ENCODE measurements around the gene SPAAR.
"Not testable (repeated sequence)": the region's sequence is repeated elsewhere in the genome, so short reads cannot be mapped to it uniquely, and the experiment has no call there.

SPAAR gene

GRCh38 chr9:35911690-35912089 lies 2.4 kb downstream of the SPAAR start:
- TF ChIP-seq CTCF (IDR thresholded peaks at IDR 0.05; ENCODE audit: control extremely low read depth, extremely low read depth, low read depth, missing control alignments): no peak
- ChIA-PET POLR2A (no interaction called here), CTCF (interaction anchor here (1.1 to 1.3 kb wide), 3 partner anchors 9 to 43 kb away, joined by 3 to 5 read pairs (median 3); no protein-coding TSS in a partner anchor)
- no peak for DNase-seq (ENCODE audit: extremely low spot score)

GRCh38 chr9:35912791-35913400 lies 3.6 kb downstream of the SPAAR start:
- CTCF ChIA-PET: interaction anchor here (1.1 to 1.4 kb wide), 2 partner anchors 10 to 28 kb away, joined by 3 to 5 read pairs; no protein-coding TSS in a partner anchor
- POLR2A ChIA-PET: no interaction called here

GRCh38 chr9:35913429-35913828 lies 4.1 kb downstream of the SPAAR start:
- CTCF ChIA-PET: interaction anchor here (1.4 kb wide), 1 partner anchor 10 kb away, joined by 5 read pairs; no protein-coding TSS in a partner anchor
- POLR2A ChIA-PET; DNase-seq (ENCODE audit: extremely low spot score): not testable (repeated sequence)

More at GRCh38 chr9:35912791-35913400, 3.6 kb downstream of the SPAAR start:
- no peak for DNase-seq (ENCODE audit: extremely low spot score)
- no peak for TF ChIP-seq CTCF (IDR thresholded peaks at IDR 0.05; ENCODE audit: control extremely low read depth, extremely low read depth, low read depth, missing control alignments)

- CTCF ChIA-PET: interaction anchor here (1.1 kb wide), 1 partner anchor 9 kb away, joined by 3 read pairs; no protein-coding TSS in a partner anchor
- no peak for DNase-seq (ENCODE audit: extremely low spot score)
- no peak for TF ChIP-seq CTCF (IDR thresholded peaks at IDR 0.05; ENCODE audit: control extremely low read depth, extremely low read depth, low read depth, missing control alignments)
- POLR2A ChIA-PET: no interaction called here
These were observed 5.1 kb downstream of the SPAAR start for GRCh38 chr9:35914301-35914807.

GRCh38 chr9:35915681-35916294 lies 6.5 kb downstream of the SPAAR start:
- CTCF ChIA-PET: interaction anchor here (1.1 kb wide), 1 partner anchor 11 kb away, joined by 3 read pairs; no protein-coding TSS in a partner anchor
- POLR2A ChIA-PET: no interaction called here
- DNase-seq (ENCODE audit: extremely low spot score): no peak
- no peak for TF ChIP-seq CTCF (IDR thresholded peaks at IDR 0.05; ENCODE audit: control extremely low read depth, extremely low read depth, low read depth, missing control alignments)

GRCh38 chr9:35917261-35917660 lies 8.0 kb downstream of the SPAAR start:
- CTCF ChIA-PET: interaction anchor here (0.9 to 2.8 kb wide), 2 partner anchors 14 to 35 kb away, joined by 3 to 10 read pairs; no protein-coding TSS in a partner anchor
- POLR2A ChIA-PET: no interaction called here
- DNase-seq (ENCODE audit: extremely low spot score): no peak
- TF ChIP-seq CTCF (IDR thresholded peaks at IDR 0.05; ENCODE audit: control extremely low read depth, extremely low read depth, low read depth, missing control alignments): no peak

GRCh38 chr9:35918780-35919179 lies 9.5 kb downstream of the SPAAR start:
- DNase-seq (ENCODE audit: extremely low spot score): no peak
- ChIA-PET POLR2A (no interaction called here), CTCF (interaction anchor here (2.2 to 2.8 kb wide), 2 partner anchors 15 to 37 kb away, joined by 10 to 11 read pairs; no protein-coding TSS in a partner anchor)
- TF ChIP-seq CTCF (IDR thresholded peaks at IDR 0.05; ENCODE audit: control extremely low read depth, extremely low read depth, low read depth, missing control alignments): no peak

Measured in GM10248 (cell line).